ENCODE measurements around the gene YWHAG. TPM values are rescaled to one million over a fixed set of nuclear protein-coding genes. Genes with fewer than 3 reads are reported as not detected.

YWHAG gene
- total RNA-seq, 2 donors from 2014 or later = 104 to 121 TPM

DNA sequence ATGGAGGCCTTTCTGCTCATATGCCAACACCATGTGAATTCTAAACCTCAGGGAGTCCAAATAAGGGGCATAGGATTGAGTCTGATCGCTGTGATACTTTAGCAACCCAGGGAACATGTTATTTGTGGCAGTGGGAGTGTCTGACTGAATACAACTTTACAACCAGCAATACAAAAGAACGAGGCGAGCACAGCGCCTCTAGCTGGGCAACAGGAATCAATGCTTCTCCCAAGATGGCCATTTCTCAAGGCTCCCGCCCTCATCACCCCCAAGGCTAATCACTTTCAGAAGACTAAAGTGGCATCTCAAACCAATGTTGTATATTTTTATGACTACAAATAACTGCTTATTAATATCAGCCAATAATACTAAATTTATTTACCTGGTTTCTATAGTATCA is 28.1 kb downstream of the YWHAG start:
- no peak overlapping the region for H3K4me3 ChIP-seq
- intact Hi-C loops (cut with DNase I) = no loop called here
- TF ChIP-seq, protein P1, sequence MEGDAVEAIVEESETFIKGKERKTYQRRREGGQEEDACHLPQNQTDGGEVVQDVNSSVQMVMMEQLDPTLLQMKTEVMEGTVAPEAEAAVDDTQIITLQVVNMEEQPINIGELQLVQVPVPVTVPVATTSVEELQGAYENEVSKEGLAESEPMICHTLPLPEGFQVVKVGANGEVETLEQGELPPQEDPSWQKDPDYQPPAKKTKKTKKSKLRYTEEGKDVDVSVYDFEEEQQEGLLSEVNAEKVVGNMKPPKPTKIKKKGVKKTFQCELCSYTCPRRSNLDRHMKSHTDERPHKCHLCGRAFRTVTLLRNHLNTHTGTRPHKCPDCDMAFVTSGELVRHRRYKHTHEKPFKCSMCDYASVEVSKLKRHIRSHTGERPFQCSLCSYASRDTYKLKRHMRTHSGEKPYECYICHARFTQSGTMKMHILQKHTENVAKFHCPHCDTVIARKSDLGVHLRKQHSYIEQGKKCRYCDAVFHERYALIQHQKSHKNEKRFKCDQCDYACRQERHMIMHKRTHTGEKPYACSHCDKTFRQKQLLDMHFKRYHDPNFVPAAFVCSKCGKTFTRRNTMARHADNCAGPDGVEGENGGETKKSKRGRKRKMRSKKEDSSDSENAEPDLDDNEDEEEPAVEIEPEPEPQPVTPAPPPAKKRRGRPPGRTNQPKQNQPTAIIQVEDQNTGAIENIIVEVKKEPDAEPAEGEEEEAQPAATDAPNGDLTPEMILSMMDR (IDR thresholded peaks at IDR 0.05) = no peak
- H3K4me1 ChIP-seq = peaks cover 7% of the 10 kb centered on the region
- DNase-seq = no peak
- H3K27ac ChIP-seq = no peak overlapping the region
- no peaks in the 10 kb centered on the region for H3K27me3 ChIP-seq
- no peaks in the 10 kb centered on the region for H3K9me3 ChIP-seq
- H3K36me3 ChIP-seq = no peaks in the 10 kb centered on the region
- H3K9ac ChIP-seq (ENCODE audit: low read depth in 2 of 2, low read length in 2 of 2) = no peak overlapping the region

DNA sequence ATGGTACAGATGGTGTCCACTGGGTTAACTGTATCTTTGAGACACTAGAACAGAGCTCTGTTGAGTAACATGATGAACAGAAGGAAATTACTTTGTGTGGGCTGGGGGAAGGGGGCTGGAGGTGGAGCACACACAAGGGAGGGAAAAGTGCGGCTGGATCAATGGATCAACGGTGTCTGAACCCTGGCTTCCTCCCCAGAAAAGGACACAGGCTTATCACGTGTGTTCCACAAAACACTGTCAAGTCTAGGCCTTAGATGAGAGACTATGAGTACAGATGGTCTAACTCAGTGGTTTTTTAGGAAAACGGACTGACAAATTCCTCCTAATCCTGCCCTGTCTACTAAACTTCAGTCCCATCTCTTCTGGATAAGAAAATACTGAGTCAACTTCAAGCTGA is 28.5 kb downstream of the YWHAG start:
- Histone ChIP-seq H3K27me3 (no peaks in the 10 kb centered on the region), H3K9me3 (no peaks in the 10 kb centered on the region), H3K4me3 (no peak overlapping the region), H3K27ac (no peak overlapping the region), H3K9ac (ENCODE audit: low read depth in 2 of 2, low read length in 2 of 2) (no peak overlapping the region), H3K36me3 (no peaks in the 10 kb centered on the region), H3K4me1 (peaks cover 7% of the 10 kb centered on the region)
- no peak for DNase-seq
- TF ChIP-seq, protein P1 (IDR thresholded peaks at IDR 0.05) = no peak
- intact Hi-C loops (cut with DNase I) = no loop called here

DNA sequence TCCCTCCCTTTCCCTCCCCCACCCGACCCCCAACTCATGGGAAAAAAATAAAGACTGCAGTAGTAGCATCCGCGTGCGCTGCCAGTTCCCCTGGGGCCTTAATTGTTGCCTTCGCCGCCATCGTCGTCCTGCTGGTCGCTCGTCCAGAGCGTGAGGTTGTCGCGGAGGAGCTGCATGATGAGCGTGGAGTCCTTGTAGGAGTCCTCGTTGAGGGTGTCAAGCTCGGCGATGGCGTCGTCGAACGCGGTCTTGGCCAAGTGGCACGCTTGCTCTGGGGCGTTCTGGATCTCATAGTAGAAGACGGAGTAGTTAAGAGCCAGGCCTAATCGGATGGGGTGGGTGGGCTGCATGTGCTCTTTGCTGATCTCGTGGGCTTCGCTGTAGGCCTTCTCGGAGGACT is 29.3 kb downstream of the YWHAG start:
- no peak overlapping the region for H3K4me3 ChIP-seq
- H3K4me1 ChIP-seq = peaks cover 7% of the 10 kb centered on the region
- no peak overlapping the region for H3K27ac ChIP-seq
- H3K9ac ChIP-seq (ENCODE audit: low read depth in 2 of 2, low read length in 2 of 2) = no peak overlapping the region
- H3K36me3 ChIP-seq = no peaks in the 10 kb centered on the region
- no peaks in the 10 kb centered on the region for H3K27me3 ChIP-seq
- H3K9me3 ChIP-seq = no peaks in the 10 kb centered on the region
- TF ChIP-seq, protein P1 (IDR thresholded peaks at IDR 0.05) = no peak
- no peak for DNase-seq
- intact Hi-C loops (cut with DNase I) = no loop called here

DNA sequence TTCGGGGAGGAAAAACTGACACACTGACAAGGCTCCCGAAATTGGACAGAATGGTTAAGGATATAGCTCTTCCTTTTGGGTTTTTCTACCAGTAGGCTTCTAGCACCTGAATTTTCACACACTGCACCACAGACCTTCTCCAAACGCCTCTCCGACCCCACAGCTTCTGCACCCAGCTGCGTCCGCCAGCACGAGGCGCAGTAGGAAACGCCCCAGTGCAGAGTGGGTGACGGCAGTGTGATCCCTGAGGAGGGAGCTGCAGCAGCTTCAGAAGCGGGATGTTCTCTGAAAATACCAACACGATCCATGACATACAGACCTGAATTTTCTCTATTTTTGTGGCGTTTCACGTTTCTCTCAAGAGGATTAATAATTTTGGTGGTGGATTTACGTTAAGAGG is 30.4 kb downstream of the YWHAG start:
- no peaks in the 10 kb centered on the region for H3K27me3 ChIP-seq
- no peaks in the 10 kb centered on the region for H3K9me3 ChIP-seq
- H3K9ac ChIP-seq (ENCODE audit: low read depth in 2 of 2, low read length in 2 of 2) = no peak overlapping the region
- no peaks in the 10 kb centered on the region for H3K36me3 ChIP-seq
- peaks cover 7% of the 10 kb centered on the region for H3K4me1 ChIP-seq
- H3K4me3 ChIP-seq = no peak overlapping the region
- TF ChIP-seq, protein P1 (IDR thresholded peaks at IDR 0.05) = no peak
- intact Hi-C loops (cut with DNase I) = no loop called here
- DNase-seq = no peak
- no peak overlapping the region for H3K27ac ChIP-seq

DNA sequence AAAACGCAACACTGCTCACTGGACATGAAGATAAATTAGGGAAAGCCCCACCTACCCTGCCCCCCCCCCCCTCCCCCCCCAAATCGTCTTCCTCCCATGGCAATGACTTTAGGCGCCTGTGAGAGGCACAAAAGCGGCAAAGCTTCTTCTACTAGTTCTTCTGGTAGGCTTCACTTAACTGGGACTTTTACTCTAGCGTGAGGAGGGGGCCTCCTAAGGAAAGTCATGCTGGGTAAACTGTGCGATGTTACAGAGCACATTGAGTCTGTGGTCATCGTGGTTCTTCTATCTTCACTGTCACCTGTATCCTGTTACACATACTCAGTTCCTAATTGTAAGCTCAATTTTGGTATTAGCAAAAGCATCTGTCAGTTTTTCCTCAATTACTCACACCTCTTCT is 31.2 kb downstream of the YWHAG start:
- H3K4me3 ChIP-seq = no peak overlapping the region
- H3K9me3 ChIP-seq = no peaks in the 10 kb centered on the region
- H3K9ac ChIP-seq (ENCODE audit: low read depth in 2 of 2, low read length in 2 of 2) = no peak overlapping the region
- no peaks in the 10 kb centered on the region for H3K27me3 ChIP-seq
- intact Hi-C loops (cut with DNase I) = no loop called here
- TF ChIP-seq, protein P1 (IDR thresholded peaks at IDR 0.05) = no peak
- H3K27ac ChIP-seq = no peak overlapping the region
- DNase-seq = no peak
- H3K36me3 ChIP-seq = no peaks in the 10 kb centered on the region
- H3K4me1 ChIP-seq = peaks cover 7% of the 10 kb centered on the region

All from colonic mucosa (tissue), 4 donors.